Measurements from ENCODE around the gene C16orf89.

Gene C16orf89

DNA sequence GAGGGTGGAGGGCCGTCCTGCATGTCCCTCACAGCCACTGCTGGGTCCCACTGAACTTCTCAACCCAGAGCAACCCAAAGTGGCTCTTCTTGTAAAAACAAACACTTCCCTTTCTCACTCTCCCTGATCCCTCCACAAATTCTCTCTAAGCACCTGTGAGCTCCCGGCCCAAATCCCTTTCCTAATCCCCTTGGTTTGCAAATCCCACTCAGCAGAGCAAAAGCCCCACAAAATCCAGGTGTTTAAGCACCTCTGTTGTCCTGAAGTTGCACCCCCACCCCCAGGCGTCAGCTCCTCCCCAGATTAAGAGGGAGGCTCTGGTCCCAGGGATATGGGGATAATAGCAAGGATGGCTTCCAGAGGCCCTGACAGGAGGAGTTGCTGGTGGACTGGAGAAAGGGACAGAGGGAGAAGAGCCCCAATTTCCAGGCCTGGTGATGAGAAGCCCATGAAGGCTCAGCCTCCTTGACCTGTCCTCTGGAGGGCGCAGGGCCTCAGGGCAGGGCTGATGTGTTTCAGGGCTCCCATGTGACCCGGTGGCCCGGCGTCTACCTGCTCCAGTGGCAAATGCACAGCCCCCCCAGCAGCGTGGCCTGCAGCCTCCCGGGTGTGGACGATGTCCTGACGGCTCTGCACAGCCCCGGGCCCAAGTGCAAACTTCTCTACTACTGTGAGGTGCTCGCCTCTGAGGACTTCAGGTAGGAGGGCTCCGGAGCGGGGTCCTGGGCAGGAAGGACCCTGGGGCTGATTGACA lies 55.0 kb downstream of the C16orf89 start:
- no peak for DNase-seq (ENCODE audit: insufficient read length, low spot score)
- FAIRE-seq: no peak

DNA sequence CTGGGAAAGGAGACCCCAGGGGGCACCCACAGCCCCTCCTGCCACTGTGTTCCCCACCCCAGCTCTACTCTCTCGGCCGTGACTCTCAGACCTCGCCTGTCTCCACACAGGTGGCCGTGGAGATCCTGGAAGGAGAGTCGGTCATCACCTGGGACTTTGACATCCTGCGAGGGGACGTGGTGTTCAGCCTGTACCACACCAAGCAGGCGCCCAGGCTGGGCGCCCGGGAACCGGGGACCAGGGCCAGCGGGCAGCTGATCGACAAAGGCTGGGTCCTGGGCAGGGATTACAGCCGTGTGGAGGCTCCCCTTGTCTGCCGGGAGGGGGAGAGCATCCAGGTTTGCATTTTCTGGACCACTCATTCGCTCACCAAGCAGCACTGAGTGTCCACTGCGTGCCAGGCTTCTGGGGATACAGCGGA lies 57.4 kb downstream of the C16orf89 start:
- DNase-seq (ENCODE audit: insufficient read length, low spot score): no peak
- FAIRE-seq: no peak

DNA sequence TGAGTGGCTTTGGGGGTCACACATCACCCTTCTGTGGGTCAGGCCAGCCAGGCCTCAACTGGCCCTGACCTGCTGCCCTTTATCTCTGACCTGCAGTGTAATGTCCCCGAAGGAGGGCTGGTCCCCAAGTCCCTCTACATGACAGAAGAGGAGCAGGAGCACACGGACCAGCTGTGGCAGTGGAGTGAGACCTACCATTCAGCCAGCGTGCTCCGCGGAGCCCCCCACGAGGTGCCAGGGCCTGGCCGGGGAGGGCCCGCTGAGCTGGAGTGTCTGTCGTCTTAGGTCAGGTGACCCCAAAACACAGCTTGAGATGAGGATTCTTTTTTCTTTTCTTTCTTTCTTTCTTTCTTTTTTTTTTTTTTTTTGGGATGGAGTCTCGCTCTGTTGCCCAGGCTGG lies 58.5 kb downstream of the C16orf89 start:
- FAIRE-seq (no peak), DNase-seq (ENCODE audit: insufficient read length, low spot score) (no peak)

DNA sequence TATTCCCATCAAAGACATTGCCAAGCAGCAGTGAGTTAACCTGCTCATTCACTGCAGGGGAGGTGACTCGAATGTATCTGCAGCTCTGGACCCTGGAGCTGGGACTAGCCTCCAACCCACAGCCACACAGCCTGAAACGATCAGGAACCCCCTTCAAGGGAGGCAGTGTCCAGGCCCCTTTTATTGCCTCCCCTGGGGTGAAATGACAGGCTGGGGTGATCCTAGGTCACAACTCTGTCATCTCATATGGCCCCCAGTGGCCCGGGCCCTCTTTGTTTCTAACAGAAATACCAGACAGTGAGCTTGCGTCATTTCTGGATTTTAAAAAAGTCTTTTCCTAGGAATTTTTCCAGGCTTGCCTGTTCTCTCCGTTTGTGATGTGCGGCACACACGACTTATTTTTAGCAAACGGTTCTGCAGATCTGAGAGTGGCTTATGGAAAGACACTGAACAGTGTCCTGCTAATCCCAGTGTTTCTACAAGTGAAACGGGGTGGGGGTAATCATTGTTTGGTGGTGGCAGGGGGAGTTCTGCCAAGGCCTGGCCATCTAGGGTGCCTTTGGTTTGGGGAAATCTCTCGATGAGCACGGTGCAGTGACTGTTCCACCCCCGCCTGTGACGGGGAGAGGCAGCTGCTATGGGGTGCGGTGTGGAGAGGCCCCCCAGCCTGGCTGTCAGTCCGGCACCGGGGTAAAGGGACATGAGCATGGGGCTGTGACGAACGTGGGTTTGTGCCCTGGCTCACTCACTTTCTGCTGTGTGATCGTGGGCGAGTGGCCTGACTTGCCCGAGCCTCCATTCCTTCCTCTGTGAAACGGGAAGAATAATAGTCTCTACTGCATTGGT lies 59.2 kb downstream of the C16orf89 start:
- no peak for FAIRE-seq
- no peak for DNase-seq (ENCODE audit: insufficient read length, low spot score)

DNA sequence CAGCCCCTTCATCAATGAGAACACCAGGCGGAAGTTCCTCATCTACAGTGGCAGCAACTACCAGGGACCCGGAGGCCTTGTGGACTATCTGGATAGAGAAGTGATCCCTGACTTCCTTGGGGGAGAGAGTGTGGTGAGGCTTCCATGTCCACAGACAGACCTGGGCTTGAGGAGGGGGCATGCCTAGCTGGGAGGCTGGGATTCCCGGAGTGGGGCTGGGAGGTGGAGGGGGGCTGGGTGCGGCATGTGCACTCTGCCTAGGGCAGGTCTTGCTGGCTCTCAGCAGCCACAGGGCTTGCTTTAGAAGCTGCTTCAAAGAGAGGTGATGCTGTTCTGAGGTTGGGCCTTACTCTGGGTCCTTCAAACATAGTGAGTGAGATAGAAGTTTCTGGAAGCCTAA lies 59.8 kb downstream of the C16orf89 start:
- no peak for FAIRE-seq

DNA sequence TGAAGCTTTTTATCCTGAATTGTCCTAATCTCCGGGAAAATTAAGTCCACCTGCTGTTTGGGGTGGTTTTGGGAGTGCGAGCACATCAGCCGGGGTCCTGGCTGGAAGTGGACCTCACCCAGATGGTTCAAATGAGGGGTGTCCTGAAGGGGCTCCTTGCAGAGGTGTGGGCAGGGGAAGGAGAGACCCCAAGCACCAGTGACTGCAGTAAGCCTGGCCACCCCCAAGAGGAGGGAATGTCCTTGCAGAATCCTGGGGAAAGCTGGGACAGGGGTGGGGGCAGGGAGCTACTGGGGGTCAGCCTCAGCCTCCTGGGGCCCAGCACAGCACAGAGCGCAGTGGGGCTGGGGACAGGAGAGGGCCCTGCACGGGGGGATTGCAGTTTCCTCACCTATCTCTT lies 61.4 kb downstream of the C16orf89 start:
- FAIRE-seq (no peak), DNase-seq (ENCODE audit: insufficient read length, low spot score) (no peak)

More for the DNA sequence above, 59.8 kb downstream of the C16orf89 start:
- DNase-seq (ENCODE audit: insufficient read length, low spot score): no peak

DNA sequence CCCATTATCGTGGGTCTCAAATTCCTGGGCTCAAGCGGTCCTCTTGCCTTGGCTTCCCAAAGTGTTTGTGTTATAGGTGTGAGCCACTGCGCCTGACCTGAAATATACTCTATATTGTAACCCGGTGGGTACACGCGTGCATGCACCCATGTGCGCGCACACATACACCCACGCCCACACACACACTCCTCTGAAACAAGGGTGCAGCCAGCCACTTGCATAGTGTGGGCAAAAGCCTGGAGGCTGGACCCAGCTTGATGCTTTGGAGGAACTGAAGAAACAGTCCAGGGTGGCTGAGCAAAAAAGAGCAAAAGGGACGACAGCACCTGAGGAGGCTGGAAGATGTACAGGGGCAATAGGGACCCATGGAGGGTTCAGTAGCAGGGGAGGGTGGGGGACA lies 61.9 kb downstream of the C16orf89 start:
- FAIRE-seq (no peak), DNase-seq (ENCODE audit: insufficient read length, low spot score) (no peak)

DNA sequence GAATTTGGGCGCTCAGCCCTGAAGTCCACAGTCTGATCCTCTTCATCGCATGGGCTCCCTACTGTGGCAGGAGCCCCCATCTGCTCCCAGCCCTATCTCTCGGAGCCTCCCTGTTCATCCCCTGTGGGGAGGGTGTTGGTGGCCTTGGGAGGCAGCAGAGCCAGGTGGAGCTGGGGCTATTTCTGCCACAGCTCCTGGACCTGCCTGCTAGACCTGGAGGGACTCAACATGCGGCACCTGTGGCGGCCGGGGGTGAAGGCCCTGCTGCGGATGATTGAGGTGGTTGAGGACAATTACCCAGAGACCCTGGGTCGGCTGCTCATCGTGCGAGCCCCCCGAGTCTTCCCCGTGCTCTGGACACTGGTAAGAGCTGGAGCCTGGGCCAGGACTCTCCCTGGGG lies 62.5 kb downstream of the C16orf89 start:
- FAIRE-seq: no peak
- DNase-seq (ENCODE audit: insufficient read length, low spot score): no peak

DNA sequence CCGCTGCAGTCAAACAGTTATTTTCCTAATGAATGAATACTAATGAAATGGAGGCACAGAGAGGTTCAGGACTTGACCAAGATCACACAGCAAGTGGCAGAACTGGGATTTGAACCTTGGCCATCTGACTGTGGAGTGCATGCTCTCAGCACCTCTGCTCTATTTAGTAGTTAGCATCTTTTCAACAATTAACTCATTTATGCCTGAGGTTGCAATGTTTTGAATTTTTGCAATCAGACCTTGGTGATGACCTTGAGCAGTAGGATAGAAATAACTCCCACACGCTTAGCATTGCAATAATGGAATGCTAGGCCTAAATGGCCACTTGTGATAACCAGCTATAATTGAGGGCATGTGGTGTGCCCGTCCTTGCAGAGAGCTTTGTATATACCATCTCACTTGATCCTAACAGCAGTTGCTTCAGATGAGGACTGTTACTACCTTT lies 63.0 kb downstream of the C16orf89 start:
- no peak for DNase-seq (ENCODE audit: insufficient read length, low spot score)
- FAIRE-seq: no peak

DNA sequence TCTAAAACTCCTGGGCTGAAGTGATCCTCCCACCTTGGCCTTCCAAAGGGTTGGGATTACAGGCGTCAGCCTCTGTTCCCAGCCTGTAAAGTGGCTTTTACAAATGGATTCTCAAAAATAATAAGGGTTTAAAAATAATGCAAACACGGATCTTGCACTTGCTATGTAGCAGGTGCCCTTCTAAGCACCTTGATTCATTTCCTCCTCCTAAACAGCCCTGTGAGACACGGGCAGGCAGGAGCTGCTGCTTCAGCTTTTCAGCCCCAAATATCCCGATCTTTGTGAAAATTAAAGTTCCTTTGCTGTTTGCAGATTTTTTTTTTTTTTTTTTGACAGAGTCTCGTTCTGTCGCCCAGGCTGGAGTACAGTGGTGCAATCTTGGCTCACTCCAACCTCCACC lies 63.8 kb downstream of the C16orf89 start:
- FAIRE-seq (no peak), DNase-seq (ENCODE audit: insufficient read length, low spot score) (no peak)

DNA sequence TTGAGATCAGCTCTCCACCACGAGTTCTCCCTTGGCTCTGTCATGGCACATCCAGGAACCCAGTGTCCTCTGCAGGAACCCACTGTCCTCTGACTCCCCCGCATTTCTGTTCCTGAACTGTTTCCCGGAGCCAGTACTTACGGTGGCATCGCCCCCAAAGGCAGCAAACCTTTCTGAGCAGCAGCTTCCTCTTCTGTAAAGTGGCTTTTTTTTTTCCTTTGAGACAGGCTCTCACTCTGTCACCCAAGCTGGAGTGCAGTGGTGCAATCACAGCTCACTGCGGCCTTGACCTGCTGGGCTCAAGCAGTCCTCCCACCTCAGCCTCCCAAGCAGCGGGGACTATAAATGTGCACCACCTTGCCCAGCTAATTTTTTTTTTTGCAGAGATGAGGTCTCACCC lies 64.2 kb downstream of the C16orf89 start:
- DNase-seq (ENCODE audit: insufficient read length, low spot score) (no peak), FAIRE-seq (no peak)

DNA sequence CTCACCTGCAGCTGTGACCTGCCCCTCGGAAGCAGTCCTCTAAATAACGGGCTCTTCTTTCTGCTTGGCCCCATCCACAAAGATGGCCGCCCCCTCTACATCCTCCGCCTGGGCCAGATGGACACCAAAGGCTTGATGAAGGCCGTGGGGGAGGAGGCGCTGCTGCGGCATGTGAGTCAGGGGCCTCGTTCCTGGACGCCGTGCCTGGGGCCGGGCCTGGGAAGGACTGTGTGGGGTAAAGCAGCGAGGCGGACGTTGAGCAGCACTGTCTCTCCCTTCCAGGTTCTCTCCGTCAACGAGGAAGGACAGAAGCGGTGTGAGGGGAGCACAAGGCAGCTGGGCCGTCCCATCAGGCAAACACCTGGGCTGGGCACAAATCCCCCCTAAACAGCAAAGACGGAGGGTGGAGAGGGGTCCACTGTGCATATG lies 65.2 kb downstream of the C16orf89 start:
- FAIRE-seq (no peak), DNase-seq (ENCODE audit: insufficient read length, low spot score) (no peak)

DNA sequence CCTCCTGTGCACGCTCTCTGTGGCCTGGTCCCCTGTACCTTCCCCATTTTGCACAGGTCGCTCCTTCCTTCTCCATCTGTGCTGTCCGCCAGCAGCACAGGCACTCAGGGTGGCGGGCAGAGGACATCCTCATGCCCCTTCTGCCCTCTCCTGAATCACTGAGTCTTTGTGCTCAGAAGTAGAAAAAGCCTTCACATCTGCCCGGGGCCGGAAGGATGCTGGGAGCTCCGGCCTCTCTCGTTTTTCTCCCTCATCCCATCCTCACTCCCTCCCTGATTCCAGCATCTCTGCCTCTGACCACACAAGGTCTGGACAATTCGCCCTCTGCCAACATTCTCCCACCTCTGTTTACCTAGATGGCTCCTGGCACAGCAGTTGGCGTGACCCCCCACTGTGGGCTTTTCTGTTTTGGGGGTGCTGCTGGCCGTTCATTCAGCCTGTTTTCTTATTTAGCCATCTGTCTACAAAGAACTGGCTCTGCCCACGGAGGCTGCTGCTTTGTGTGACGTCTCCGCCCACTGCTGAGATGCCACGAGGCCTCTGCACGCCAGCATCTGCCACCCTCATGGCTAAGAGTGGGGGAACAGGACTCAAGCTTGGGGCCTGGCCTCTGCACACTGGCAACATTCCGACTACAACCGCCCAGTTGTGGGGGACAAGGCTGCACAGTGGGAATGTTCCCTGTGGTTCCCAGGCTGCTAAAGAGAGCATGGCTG lies 70.9 kb downstream of the C16orf89 start:
- FAIRE-seq (no peak), DNase-seq (ENCODE audit: insufficient read length, low spot score) (no peak)

All from HTR-8/SVneo (cell line).